Activated T-cell treated with anti-CD3 and anti-CD28 coated beads, Interleukin-2, amount 50 U/mL, for 24 hours (primary cell): ENCODE measurements around the gene IL17B.

Experiments
- DNase-seq: peaks from one replicate; pipeline ENCODE4 v3.0.0-alpha.2; 2020
- H3K27ac Mint-ChIP-seq: 2 replicates; pipeline ENCODE4 v1.8.0; 2020; ENCODE audit warnings: mild to moderate bottlenecking, mixed read lengths
- H3K27me3 Mint-ChIP-seq: 2 replicates; pipeline ENCODE4 v1.8.0; 2020; ENCODE audit warnings: mixed read lengths
- H3K36me3 Mint-ChIP-seq: 2 replicates; pipeline ENCODE4 v1.8.0; 2020; ENCODE audit warnings: low read depth, mixed read lengths
- H3K4me1 Mint-ChIP-seq: 2 replicates; pipeline ENCODE4 v1.8.0; 2020; ENCODE audit warnings: low read depth, mixed read lengths
- H3K4me3 Mint-ChIP-seq: 2 replicates; pipeline ENCODE4 v1.8.0; 2020; ENCODE audit warnings: mild to moderate bottlenecking, moderate library complexity, mixed read lengths
- H3K9me3 Mint-ChIP-seq: 2 replicates; pipeline ENCODE4 v1.8.0; 2020; ENCODE audit warnings: mixed read lengths

IL17B gene

DNA sequence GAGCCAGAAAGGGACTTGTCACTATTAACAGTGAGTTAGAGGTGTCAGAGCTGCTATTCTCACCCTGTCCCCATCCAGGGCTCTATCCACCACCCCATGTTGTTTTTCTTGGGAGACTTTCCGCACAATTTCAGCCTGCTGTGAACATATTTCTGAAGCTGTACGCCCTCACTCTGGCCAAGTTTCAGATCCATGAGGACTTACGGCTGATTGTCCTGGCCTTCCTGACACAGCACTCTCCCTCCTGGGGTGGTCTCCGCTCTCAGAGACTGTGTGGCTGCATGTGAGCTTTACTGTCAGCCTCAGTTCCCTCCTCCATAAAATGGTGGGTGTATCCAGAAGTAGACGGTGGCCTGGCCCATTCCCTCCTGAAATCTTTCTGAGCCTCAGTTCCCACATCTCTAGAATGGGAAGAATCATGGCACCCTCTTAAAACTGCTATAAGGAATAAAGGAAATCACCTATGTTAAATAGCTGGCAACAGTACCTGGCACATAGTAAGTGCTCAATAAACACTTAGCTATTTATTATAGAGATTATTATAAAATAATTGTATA, 804 bp upstream of the IL17B start:
- no peak overlapping the region for H3K4me3 Mint-ChIP-seq
- H3K4me1 Mint-ChIP-seq = peaks cover 4% of the 10 kb centered on the region
- H3K27me3 Mint-ChIP-seq = peaks cover 2% of the 10 kb centered on the region
- no peak overlapping the region for H3K27ac Mint-ChIP-seq
- no peaks in the 10 kb centered on the region for H3K36me3 Mint-ChIP-seq
- DNase-seq = no peak
- no peaks in the 10 kb centered on the region for H3K9me3 Mint-ChIP-seq

GRCh38 chr5:149378241-149378820, 761 bp downstream of the IL17B start:
- Mint-ChIP-seq H3K4me3 (no peak overlapping the region), H3K36me3 (no peaks in the 10 kb centered on the region), H3K9me3 (no peaks in the 10 kb centered on the region), H3K4me1 (peaks cover 4% of the 10 kb centered on the region), H3K27ac (no peak overlapping the region), H3K27me3 (peaks cover 2% of the 10 kb centered on the region)
- no peak for DNase-seq

DNA sequence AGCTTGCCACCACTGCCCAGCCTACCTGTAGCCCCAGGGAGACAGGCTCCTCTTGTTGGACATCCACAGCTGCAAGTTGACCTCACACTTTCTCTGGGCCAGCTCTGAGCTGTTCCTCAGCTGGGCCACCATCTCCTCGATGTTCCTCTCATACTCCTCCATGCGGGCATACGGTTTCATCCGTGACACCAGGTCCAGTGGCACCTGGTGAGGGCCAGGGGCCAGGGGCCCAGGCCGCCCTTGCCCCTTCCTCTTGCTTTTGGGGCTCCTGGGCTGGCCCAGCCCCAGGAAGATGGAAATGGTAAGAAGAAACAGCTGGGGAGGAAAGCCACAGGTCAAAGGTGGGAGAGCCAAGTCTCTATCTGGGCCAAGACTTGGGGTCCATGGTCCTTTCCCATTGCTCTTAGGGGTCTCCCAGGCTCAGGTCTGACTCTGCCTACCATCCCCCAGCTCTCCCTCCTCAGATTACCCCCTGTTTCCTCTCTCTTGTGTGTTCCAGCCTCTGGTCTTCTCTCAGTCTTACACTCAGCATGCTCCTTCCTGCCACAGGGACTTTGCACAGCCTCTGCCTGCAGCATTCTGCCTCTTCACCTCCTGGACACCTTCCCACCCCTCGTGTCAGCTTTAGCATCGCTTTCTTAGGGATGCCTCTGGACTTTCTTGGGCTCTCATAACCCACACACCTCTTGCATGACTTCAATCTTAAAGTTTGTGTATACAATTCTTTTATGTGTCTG, 2.2 kb downstream of the IL17B start:
- Mint-ChIP-seq H3K27me3 (peaks cover 1% of the 10 kb centered on the region), H3K36me3 (no peaks in the 10 kb centered on the region), H3K27ac (no peak overlapping the region), H3K4me1 (peaks cover 2% of the 10 kb centered on the region), H3K4me3 (no peak overlapping the region), H3K9me3 (no peaks in the 10 kb centered on the region)
- DNase-seq = no peak

DNA sequence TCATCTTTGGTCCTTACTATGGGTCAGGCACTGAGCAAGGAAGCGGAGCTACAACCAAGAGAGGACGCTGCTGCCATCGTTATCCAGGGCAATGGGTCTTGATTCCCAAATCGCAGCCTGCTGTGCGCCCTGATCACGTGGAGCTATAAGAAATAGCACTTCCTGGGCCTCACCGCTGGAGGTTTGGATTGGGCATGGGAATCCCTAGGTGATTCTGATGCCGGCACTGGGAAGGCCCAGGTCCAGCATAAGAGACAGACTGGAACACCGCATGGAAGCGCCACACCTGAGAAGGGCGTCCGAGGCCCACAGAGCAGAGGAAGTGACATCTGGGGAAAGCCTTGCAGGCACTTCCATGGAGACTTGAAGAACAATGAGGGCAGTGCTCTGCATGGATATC, 3.0 kb downstream of the IL17B start:
- H3K27ac Mint-ChIP-seq = no peak overlapping the region
- no peaks in the 10 kb centered on the region for H3K27me3 Mint-ChIP-seq
- H3K9me3 Mint-ChIP-seq = no peaks in the 10 kb centered on the region
- no peaks in the 10 kb centered on the region for H3K36me3 Mint-ChIP-seq
- peaks cover 4% of the 10 kb centered on the region for H3K4me1 Mint-ChIP-seq
- no peak overlapping the region for H3K4me3 Mint-ChIP-seq
- no peak for DNase-seq

DNA sequence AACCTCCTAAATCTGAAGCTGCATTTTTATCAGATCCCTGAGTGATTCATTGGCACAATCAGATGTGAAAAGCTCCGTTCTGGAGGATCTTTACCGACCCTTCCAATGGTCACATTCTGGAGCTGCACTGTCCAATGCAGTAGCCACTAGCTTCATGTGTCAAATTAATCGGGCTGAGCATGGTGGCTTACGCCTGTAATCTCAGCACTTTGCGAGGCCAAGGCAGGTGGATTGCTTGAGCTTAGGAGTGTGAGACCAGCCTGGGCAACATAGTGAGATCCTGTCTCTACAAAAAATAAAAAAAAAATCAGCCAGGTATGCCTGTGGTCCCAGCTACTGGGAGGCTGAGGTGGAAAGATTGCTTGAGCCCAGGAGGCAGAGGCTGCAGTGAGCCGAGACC, 3.7 kb downstream of the IL17B start:
- Mint-ChIP-seq H3K36me3 (no peaks in the 10 kb centered on the region), H3K27me3 (no peaks in the 10 kb centered on the region), H3K4me1 (peaks cover 4% of the 10 kb centered on the region), H3K4me3 (no peak overlapping the region), H3K9me3 (no peaks in the 10 kb centered on the region), H3K27ac (no peak overlapping the region)
- DNase-seq = no peak

DNA sequence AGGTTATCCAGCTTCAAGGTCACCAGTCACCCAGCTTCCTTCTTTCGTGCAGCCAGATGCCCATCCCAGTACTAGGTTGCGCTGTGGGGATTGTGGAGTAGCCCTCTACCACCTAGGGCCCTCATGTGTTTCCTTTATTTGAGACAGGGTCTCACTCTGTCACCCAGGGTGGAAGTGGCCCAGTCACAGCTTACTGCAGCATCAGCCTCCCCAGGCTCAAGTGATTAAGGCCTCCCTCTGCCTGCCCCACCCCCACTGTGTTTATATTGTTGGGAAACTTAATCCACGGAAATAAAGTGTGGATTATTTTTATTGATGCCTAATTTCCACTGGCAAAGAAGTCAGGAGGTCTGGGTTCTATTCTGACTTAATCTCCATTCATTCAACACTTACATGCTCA, 4.3 kb downstream of the IL17B start:
- no peak for DNase-seq
- H3K9me3 Mint-ChIP-seq = no peaks in the 10 kb centered on the region
- H3K36me3 Mint-ChIP-seq = no peaks in the 10 kb centered on the region
- H3K27me3 Mint-ChIP-seq = no peaks in the 10 kb centered on the region
- no peak overlapping the region for H3K4me3 Mint-ChIP-seq
- peaks cover 4% of the 10 kb centered on the region for H3K4me1 Mint-ChIP-seq
- H3K27ac Mint-ChIP-seq = no peak overlapping the region

DNA sequence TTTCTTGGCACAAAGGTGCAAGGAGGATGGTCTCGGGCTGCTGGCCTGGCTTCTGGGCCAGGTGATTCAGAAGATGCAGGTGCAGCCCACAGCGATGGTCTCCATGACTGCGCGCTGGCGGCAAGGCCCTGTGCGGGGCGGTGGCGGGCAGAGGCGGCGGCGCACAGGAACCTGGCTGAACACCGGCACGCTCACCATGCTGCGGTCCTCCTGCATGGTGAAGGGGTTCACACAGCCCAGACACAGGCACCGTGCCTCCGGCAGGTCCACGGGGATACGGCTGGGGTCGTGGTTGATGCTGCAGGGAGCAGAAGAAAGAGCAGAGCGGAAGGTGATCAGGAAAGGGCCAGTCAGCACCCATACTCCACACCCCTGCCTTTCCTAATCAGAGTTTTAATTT, 4.8 kb downstream of the IL17B start:
- H3K27ac Mint-ChIP-seq = no peak overlapping the region
- H3K4me1 Mint-ChIP-seq = peaks cover 7% of the 10 kb centered on the region
- peaks cover under 1% of the 10 kb centered on the region for H3K36me3 Mint-ChIP-seq
- H3K4me3 Mint-ChIP-seq = no peak overlapping the region
- no peaks in the 10 kb centered on the region for H3K27me3 Mint-ChIP-seq
- no peak for DNase-seq
- H3K9me3 Mint-ChIP-seq = no peaks in the 10 kb centered on the region

DNA sequence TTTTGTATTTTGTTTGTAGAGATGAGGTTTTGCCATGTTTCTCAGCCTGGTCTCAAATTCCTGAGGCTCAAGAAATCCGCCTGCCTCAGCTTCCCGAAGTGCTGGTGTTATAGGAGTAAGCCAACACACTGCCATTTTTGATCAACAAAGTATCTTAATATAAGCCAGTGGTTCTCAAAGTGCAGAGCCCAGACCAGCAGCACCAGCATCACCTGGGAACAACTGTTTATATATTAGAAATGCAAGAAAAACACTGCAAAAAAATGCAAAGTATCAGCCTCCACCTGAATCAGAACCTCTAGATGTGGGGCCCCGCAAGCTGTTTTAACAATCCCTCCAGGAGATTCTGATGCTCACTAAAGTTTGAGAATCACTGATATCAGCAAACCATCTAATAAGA, 6.2 kb downstream of the IL17B start:
- no peak overlapping the region for H3K4me3 Mint-ChIP-seq
- no peak overlapping the region for H3K27ac Mint-ChIP-seq
- DNase-seq = no peak
- peaks cover 13% of the 10 kb centered on the region for H3K4me1 Mint-ChIP-seq
- H3K9me3 Mint-ChIP-seq = no peaks in the 10 kb centered on the region
- no peaks in the 10 kb centered on the region for H3K27me3 Mint-ChIP-seq
- peaks cover 13% of the 10 kb centered on the region for H3K36me3 Mint-ChIP-seq

GRCh38 chr5:149372076-149372795, 6.9 kb downstream of the IL17B start:
- Mint-ChIP-seq H3K27ac (no peak overlapping the region), H3K4me1 (peaks cover 17% of the 10 kb centered on the region), H3K36me3 (peaks cover 20% of the 10 kb centered on the region), H3K9me3 (no peaks in the 10 kb centered on the region), H3K4me3 (no peak overlapping the region), H3K27me3 (no peaks in the 10 kb centered on the region)
- DNase-seq = no peak

GRCh38 chr5:149371296-149371962, 7.7 kb downstream of the IL17B start:
- no peak overlapping the region for H3K27ac Mint-ChIP-seq
- peak; percentile 74 for DNase-seq

GRCh38 chr5:149370878-149371277, 8.2 kb downstream of the IL17B start:
- Mint-ChIP-seq H3K36me3 (peaks cover 30% of the 10 kb centered on the region), H3K9me3 (no peaks in the 10 kb centered on the region), H3K27ac (no peak overlapping the region), H3K4me3 (no peak overlapping the region), H3K4me1 (peaks cover 20% of the 10 kb centered on the region), H3K27me3 (no peaks in the 10 kb centered on the region)
- DNase-seq = no peak

More at GRCh38 chr5:149371296-149371962, 7.7 kb downstream of the IL17B start:
- no peak overlapping the region for H3K4me3 Mint-ChIP-seq
- H3K27me3 Mint-ChIP-seq = no peaks in the 10 kb centered on the region
- peaks cover 20% of the 10 kb centered on the region for H3K4me1 Mint-ChIP-seq
- H3K9me3 Mint-ChIP-seq = no peaks in the 10 kb centered on the region
- H3K36me3 Mint-ChIP-seq = peaks cover 25% of the 10 kb centered on the region

- DNase-seq = no peak
- Mint-ChIP-seq H3K27ac (no peak overlapping the region), H3K36me3 (peaks cover 54% of the 10 kb centered on the region), H3K27me3 (no peaks in the 10 kb centered on the region), H3K4me3 (no peak overlapping the region), H3K4me1 (peaks cover 20% of the 10 kb centered on the region), H3K9me3 (no peaks in the 10 kb centered on the region)
Measured at GRCh38 chr5:149367972-149368645, 11.0 kb downstream of the IL17B start.

GRCh38 chr5:149367249-149367971, 11.7 kb downstream of the IL17B start:
- peak; percentile 66 for DNase-seq
- H3K27ac Mint-ChIP-seq = peak overlapping the region; percentile 35
- H3K4me3 Mint-ChIP-seq = no peak overlapping the region
- H3K36me3 Mint-ChIP-seq = peaks cover 61% of the 10 kb centered on the region
- H3K4me1 Mint-ChIP-seq = peaks cover 20% of the 10 kb centered on the region
- H3K27me3 Mint-ChIP-seq = no peaks in the 10 kb centered on the region
- H3K9me3 Mint-ChIP-seq = no peaks in the 10 kb centered on the region
